Brain microvascular endothelial cell (primary cell): Measurements from ENCODE around the gene WDFY1.
A peak's percentile ranks its signal among the peaks of the same experiment; 100 is the strongest.
"Not testable (repeated sequence)": the region's sequence is repeated elsewhere in the genome, so short reads cannot be mapped to it uniquely, and the experiment has no call there.

ENCODE experiments used
- DNase-seq: peaks from one replicate; pipeline ENCODE4 v3.0.0-alpha.2; 2020
- H3K27ac ChIP-seq: fragments of 250-450 bp; sonication (Bioruptor Pico); 2 replicates; pipeline ENCODE4 v1.5.1; 2020; ENCODE audit warnings: mild to moderate bottlenecking, moderate library complexity
- H3K27me3 ChIP-seq: fragments of 250-450 bp; sonication (Bioruptor Pico); replicated peaks from 2 replicates; pipeline ENCODE4 v1.5.1; 2020; ENCODE audit warnings: mild to moderate bottlenecking
- H3K36me3 ChIP-seq: fragments of 250-450 bp; sonication (Bioruptor Pico); replicated peaks from 2 replicates; pipeline ENCODE4 v1.5.1; 2020; ENCODE audit warnings: mild to moderate bottlenecking
- H3K4me3 ChIP-seq: 2 replicates; pipeline ENCODE4 v1.5.1; 2011; ENCODE audit warnings: low read depth, mild to moderate bottlenecking, control low read depth, low read length, moderate library complexity
- in situ Hi-C: cut with HindIII; loops from 2 replicates; pipeline ENCODE4 v1.10.0; 2017; ENCODE audit warnings: low sequenced_read_pairs, low pct_ligation_motif_present
- TF ChIP-seq, protein P1 (sequence below): IDR thresholded peaks from 2 replicates; pipeline ENCODE4 v1.5.1; 2011; ENCODE audit warnings: low read depth, mild to moderate bottlenecking, moderate library complexity, low read length, control low read depth, inconsistent platforms; ENCODE audit errors: missing control alignments

WDFY1 gene

DNA sequence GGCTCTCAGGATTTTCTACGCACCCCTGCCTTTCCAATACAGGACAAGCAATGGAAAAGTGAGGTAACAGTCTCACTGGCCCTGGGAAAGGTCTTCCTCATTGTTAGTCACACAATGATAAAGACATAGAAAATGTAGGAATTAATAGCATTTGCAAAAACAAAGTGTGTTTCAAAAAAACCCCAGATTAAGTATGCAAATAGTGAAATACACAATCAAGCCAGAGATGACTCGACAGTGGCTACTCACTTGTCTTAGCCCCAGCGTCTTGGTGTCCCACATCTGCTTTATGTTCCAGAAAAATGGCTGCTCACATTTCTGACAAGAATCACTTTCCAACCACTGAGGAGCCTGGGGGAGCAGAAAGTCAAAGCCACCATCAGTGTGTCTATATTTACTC is 60.7 kb downstream of the WDFY1 start:
- Histone ChIP-seq H3K27me3 (no peaks in the 10 kb centered on the region), H3K4me3 (no peak overlapping the region), H3K27ac (no peak overlapping the region), H3K36me3 (peaks cover 39% of the 10 kb centered on the region)
- TF ChIP-seq, protein P1, sequence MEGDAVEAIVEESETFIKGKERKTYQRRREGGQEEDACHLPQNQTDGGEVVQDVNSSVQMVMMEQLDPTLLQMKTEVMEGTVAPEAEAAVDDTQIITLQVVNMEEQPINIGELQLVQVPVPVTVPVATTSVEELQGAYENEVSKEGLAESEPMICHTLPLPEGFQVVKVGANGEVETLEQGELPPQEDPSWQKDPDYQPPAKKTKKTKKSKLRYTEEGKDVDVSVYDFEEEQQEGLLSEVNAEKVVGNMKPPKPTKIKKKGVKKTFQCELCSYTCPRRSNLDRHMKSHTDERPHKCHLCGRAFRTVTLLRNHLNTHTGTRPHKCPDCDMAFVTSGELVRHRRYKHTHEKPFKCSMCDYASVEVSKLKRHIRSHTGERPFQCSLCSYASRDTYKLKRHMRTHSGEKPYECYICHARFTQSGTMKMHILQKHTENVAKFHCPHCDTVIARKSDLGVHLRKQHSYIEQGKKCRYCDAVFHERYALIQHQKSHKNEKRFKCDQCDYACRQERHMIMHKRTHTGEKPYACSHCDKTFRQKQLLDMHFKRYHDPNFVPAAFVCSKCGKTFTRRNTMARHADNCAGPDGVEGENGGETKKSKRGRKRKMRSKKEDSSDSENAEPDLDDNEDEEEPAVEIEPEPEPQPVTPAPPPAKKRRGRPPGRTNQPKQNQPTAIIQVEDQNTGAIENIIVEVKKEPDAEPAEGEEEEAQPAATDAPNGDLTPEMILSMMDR: no peak
- in situ Hi-C loops: no loop called here
- peak; percentile 21 for DNase-seq

DNA sequence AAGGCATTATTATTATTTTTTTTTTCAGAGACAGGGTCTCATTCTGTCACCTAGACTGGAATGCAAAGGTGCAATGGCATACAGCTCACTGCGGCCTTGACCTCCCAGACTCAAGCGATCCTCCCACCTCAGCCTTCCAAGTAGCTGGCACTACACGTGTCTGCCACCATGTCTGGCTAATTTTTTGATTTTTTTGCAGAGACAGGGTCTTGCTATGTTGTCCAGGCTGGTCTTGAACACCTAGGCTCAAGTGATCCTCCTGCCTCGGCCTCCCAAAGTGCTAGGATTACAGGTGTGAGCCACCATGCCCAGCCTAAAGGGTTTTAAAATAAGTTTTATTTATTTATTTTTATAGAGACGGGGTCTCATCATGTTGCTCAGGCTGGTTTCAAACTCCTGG is 62.4 kb downstream of the WDFY1 start:
- Histone ChIP-seq H3K27me3 (no peaks in the 10 kb centered on the region), H3K36me3 (peaks cover 46% of the 10 kb centered on the region), H3K27ac (no peak overlapping the region), H3K4me3 (no peak overlapping the region)
- in situ Hi-C loops: no loop called here
- TF ChIP-seq, protein P1: no peak
- no peak for DNase-seq

DNA sequence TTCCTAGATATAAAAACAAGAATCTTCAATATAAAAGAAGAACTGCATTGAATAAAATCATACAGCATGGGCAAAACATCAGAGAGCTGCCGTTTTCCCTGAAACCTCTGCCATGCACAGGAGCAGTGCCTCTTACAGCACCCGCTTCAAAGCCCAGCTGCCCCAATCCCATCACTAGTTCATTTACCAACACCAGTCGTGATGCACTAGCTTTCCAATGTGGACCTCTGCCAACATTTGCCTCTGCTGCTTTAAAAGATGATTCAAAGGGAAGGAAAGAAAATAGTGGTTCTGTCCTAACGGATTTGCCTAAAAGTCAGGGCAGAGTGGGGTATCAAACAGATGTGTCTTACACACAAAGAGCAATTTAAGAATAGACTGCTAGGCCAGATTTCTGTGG is 64.3 kb downstream of the WDFY1 start:
- Histone ChIP-seq H3K36me3 (peaks cover 44% of the 10 kb centered on the region), H3K4me3 (no peak overlapping the region), H3K27ac (no peak overlapping the region), H3K27me3 (no peaks in the 10 kb centered on the region)
- TF ChIP-seq, protein P1: no peak
- no peak for DNase-seq
- in situ Hi-C loops: no loop called here

DNA sequence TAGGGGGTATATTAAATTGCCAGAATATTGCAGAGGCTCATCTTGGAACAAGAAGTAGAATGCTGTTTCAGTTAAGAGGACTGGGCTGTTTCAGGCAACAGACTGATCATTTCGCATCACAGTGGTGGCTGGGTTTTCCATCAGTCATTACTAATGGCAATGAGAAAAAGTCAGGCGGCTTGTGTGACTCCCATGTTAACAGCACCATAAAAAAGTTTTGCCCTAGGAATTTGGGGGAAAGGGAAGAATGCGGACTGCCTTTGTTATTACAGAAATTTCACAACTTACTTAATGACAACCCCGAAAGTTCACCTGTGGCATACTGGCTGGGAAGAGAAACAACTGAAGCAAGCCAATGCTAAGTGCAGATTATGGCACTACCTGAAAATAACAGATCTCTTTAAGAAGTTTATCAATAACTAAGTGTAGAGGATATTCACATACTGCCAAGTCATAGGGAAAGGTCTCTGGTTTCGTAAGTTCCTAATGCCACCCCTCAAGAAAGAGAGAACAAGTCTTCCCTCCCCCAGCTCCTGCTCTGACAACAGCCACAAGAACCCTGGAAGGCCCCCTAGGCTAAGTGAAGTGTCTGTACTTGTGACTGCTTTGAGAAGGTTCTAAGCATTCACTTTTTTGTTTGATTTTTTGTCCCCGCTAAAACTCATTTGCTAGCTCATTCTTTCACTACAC is 67.3 kb downstream of the WDFY1 start:
- in situ Hi-C loops: no loop called here
- Histone ChIP-seq H3K27ac (no peak overlapping the region), H3K36me3 (peaks cover 45% of the 10 kb centered on the region), H3K27me3 (no peaks in the 10 kb centered on the region), H3K4me3 (no peak overlapping the region)
- TF ChIP-seq, protein P1: no peak
- no peak for DNase-seq

DNA sequence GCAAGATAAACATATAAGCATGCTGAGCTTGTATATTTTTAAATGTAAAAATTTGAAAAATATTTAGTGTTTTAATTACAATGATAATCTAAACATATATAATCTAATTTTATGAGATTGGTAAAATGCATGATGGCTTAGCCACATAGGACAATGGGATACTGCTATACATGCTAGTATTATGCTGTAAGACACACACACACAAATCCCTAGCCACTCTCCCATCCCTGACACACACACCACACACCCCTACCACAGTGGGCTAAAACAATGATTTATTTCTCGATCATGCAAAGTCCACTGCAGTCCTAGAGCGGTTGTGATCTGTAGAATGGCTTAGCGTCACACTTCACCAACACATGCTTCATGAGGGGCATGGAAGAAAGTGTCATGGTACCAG is 71.5 kb downstream of the WDFY1 start:
- TF ChIP-seq, protein P1: no peak
- H3K36me3 ChIP-seq: peaks cover 30% of the 10 kb centered on the region
- no peak overlapping the region for H3K27ac ChIP-seq
- no peak for DNase-seq
- H3K27me3 ChIP-seq: no peaks in the 10 kb centered on the region
- no peak overlapping the region for H3K4me3 ChIP-seq
- in situ Hi-C loops: no loop called here

DNA sequence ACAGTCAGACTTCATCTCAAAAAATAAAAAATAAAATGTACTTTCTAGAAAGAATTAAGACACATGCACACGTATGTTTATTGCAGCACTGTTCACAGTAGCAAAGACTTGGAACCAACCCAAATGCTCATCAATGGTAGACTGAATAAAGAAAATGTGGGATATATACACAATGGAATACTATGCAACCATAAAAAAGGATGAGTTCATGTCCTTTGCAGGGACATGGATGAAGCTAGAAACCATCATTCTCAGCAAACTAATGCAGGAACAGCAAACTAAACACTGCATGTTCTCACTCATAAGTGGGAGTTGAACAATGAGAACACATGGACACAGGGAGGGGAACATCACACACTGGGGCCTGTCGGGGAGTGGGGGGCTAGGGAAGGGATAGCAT is 72.4 kb downstream of the WDFY1 start:
- in situ Hi-C loops, H3K27ac ChIP-seq, H3K4me3 ChIP-seq, DNase-seq, H3K27me3 ChIP-seq: not testable (repeated sequence)
- peaks cover 21% of the 10 kb centered on the region for H3K36me3 ChIP-seq

DNA sequence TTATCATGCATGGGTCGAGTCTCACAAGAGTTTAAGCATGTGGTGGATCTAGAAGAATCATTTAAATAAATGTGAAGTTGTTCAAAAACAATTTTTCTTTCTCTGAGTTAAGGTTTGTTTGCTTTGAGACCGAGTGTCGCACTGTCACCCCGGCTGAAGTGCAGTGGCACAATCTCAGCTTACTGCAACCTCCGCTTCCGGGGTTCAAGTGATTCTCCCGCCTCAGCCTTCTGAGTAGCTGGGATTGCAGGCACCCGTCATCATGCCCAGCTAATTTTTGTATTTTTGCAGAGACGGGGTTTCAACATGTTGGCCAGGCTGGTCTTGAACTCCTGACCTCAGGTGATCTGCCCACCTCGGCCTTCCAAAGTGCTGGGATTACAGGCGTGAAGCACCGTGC is 73.5 kb downstream of the WDFY1 start:
- H3K36me3 ChIP-seq: peaks cover 19% of the 10 kb centered on the region
- in situ Hi-C loops, H3K27ac ChIP-seq: not testable (repeated sequence)

More for the DNA sequence above, 73.5 kb downstream of the WDFY1 start:
- H3K4me3 ChIP-seq, DNase-seq, H3K27me3 ChIP-seq: not testable (repeated sequence)
